Body of pancreas (tissue), 4 donors: Measurements from ENCODE around the gene SMLR1.

ENCODE experiments used
- CTCF ChIP-seq, 7 experiments: fragments of 450-650 bp in 4 of 7; fragments of 200-600 bp in 3 of 7; sonication (generic) in 3 of 7; IDR thresholded peaks; one replicate each; pipeline ENCODE4 v1.5.1; 2016 to 2019; ENCODE audit warnings: antibody characterized with exemption in 7 of 7
- POLR2A ChIP-seq, 3 donors: fragments of 450-650 bp; IDR thresholded peaks; one replicate each; pipeline ENCODE4 v1.6.1; 2016; ENCODE audit warnings: antibody characterized with exemption in 3 of 3, mild to moderate bottlenecking in 2 of 3

GRCh38 chr6:130873746-130874145 lies 46.5 kb downstream of the SMLR1 start:
- TF ChIP-seq CTCF (IDR thresholded peaks at IDR 0.05) (no peak), POLR2A (IDR thresholded peaks at IDR 0.05) (no peak)
